H54 (cell line): ENCODE measurements around the gene ADH1C.
"Not testable (repeated sequence)": the region's sequence is repeated elsewhere in the genome, so short reads cannot be mapped to it uniquely, and the experiment has no call there.

ENCODE experiments used
- DNase-seq: peaks from one replicate; pipeline ENCODE4 v3.0.0; 2011; ENCODE audit warnings: low spot score, mixed read lengths; ENCODE audit not compliant: insufficient read length
- FAIRE-seq: peaks from 3 replicates; lab custom pipeline; 2011; peaks lifted over from hg19 to GRCh38; lab: Jason Lieb, UNC
- POLR2A ChIP-seq: IDR thresholded peaks from 2 replicates; pipeline ENCODE4 v1.6.1; 2011; ENCODE audit warnings: low read depth, mild to moderate bottlenecking, low read length

Gene ADH1C

GRCh38 chr4:99366491-99366890, 13.9 kb upstream of the ADH1C start:
- FAIRE-seq (no peak), DNase-seq (no peak)
- no peak for TF ChIP-seq POLR2A

GRCh38 chr4:99362768-99363167, 10.2 kb upstream of the ADH1C start:
- TF ChIP-seq POLR2A, result no peak
- no peak for FAIRE-seq
- no peak for DNase-seq

GRCh38 chr4:99361899-99362275, 9.3 kb upstream of the ADH1C start:
- DNase-seq, result no peak
- TF ChIP-seq POLR2A, result no peak
- FAIRE-seq, result no peak

GRCh38 chr4:99361268-99361898, 8.8 kb upstream of the ADH1C start:
- FAIRE-seq (no peak), DNase-seq (no peak)
- no peak for TF ChIP-seq POLR2A

GRCh38 chr4:99359480-99360204, 7.1 kb upstream of the ADH1C start:
- no peak for TF ChIP-seq POLR2A
- no peak for FAIRE-seq
- no peak for DNase-seq

GRCh38 chr4:99357948-99358347, 5.4 kb upstream of the ADH1C start:
- FAIRE-seq (no peak), DNase-seq (no peak)
- TF ChIP-seq POLR2A, result no peak

GRCh38 chr4:99356992-99357391, 4.4 kb upstream of the ADH1C start:
- FAIRE-seq (no peak), DNase-seq (no peak)
- no peak for TF ChIP-seq POLR2A

- DNase-seq, FAIRE-seq: not testable (repeated sequence)
Measured at GRCh38 chr4:99356149-99356548, 3.6 kb upstream of the ADH1C start.

GRCh38 chr4:99351487-99351886, 1.1 kb downstream of the ADH1C start:
- DNase-seq (no peak), FAIRE-seq (no peak)
- no peak for TF ChIP-seq POLR2A

- no peak for FAIRE-seq
- DNase-seq, result no peak
- no peak for TF ChIP-seq POLR2A
Measured at GRCh38 chr4:99349338-99349737, 3.2 kb downstream of the ADH1C start.

- FAIRE-seq, result not testable (repeated sequence)
Measured at GRCh38 chr4:99342624-99343023, 9.9 kb downstream of the ADH1C start.

GRCh38 chr4:99341426-99341825, 11.1 kb downstream of the ADH1C start:
- no peak for FAIRE-seq
- DNase-seq, result no peak
- TF ChIP-seq POLR2A, result no peak

More at GRCh38 chr4:99342624-99343023, 9.9 kb downstream of the ADH1C start:
- not testable (repeated sequence) for DNase-seq

GRCh38 chr4:99339172-99339571, 13.4 kb downstream of the ADH1C start:
- DNase-seq (no peak), FAIRE-seq (no peak)
- TF ChIP-seq POLR2A, result no peak

- no peak for DNase-seq
- TF ChIP-seq POLR2A, result no peak
- FAIRE-seq, result no peak
Measured at GRCh38 chr4:99336553-99336952, 16.0 kb downstream of the ADH1C start.

GRCh38 chr4:99334880-99335279, 17.7 kb downstream of the ADH1C start:
- DNase-seq (no peak), FAIRE-seq (no peak)
- no peak for TF ChIP-seq POLR2A
